Neural progenitor cell (in vitro differentiated cells): ENCODE measurements around the gene PGAP3.

Source experiments
- CTCF ChIP-seq: fragments of 200-600 bp; sonication (generic); IDR thresholded peaks from 2 replicates; pipeline ENCODE4 v1.5.1; 2017; ENCODE audit warnings: antibody characterized with exemption, mild to moderate bottlenecking
- EZH2 ChIP-seq: fragments of 200-600 bp; sonication (generic); IDR thresholded peaks from 2 replicates; pipeline ENCODE4 v1.6.1; 2017; ENCODE audit warnings: antibody characterized with exemption, mild to moderate bottlenecking, moderate library complexity

GRCh38 chr17:39641097-39641496 lies 46.8 kb downstream of the PGAP3 start:
- TF ChIP-seq EZH2, result no peak
- TF ChIP-seq CTCF, result no peak
